ENCODE results near the gene HSF4.
A peak's percentile ranks its signal among the peaks of the same experiment; 100 is the strongest.

Gene HSF4

DNA sequence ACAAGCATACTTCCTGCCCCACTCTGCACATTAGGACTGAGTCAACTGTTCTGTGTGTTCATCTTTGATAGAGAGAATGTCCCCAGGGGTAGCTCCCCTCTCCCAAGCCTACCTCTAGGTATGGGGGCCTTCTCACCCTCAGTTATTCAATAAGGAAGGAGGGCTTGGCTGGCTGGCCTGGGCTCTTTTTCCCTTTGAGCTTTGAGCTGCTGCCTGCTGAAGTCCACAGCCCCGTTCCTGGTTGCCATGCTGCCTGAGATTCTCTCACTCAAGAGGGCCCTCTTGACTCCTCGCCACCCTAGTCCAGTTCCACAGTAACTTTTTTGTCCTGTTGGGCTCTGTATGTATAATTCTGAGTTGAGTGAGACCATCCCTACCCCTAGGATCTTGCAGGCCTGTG is 18.8 kb upstream of the HSF4 start:
- Histone ChIP-seq H3K9ac (ENCODE audit: low read depth, low read length) (no peak overlapping the region), H3K4me1 (ENCODE audit: insufficient read depth, low read length) (no peaks in the 10 kb centered on the region), H3K36me3 (ENCODE audit: insufficient read depth, low read length) (peaks cover 27% of the 10 kb centered on the region), H3K9me3 (ENCODE audit: control insufficient read depth, insufficient read depth, low read length) (no peaks in the 10 kb centered on the region)

- peaks cover 19% of the 10 kb centered on the region for H3K36me3 ChIP-seq (ENCODE audit: insufficient read depth, low read length)
- H3K9me3 ChIP-seq (ENCODE audit: control insufficient read depth, insufficient read depth, low read length): no peaks in the 10 kb centered on the region
Observed at GRCh38 chr16:67146523-67147357, 17.8 kb upstream of the HSF4 start.

DNA sequence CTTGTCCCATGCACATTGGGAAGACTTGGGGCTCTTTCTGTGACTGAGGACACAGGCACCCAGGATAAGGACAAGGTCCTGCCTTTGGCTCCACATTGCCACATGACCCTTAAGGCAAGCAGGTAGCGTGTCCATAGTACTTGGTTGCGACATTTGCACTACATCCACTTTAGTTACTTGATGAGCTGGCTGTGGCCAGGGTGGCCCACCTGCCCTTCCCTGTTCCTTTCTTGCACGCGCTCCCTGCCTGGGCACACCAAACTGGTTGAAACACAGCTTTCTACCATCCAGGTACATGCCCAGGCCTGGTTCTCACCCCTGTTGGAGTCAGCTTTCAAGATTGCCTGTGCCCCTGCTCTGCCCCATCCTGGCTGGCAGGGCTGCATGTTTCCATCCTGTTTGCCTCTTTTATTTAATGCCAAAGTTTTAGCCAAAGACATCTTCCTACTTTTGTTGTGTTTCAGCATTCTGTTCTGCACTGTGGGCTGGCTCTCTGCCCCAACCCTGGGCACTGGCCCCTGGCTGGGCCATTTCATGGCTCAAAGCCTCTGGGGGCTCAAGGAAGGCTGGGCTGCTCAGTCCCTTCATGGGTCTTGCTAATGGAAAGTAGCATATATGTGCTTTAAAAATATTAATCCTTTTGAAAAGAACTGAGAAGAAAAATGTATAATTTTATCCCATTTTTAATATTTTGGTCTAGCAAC is 17.0 kb upstream of the HSF4 start:
- H3K9me3 ChIP-seq (ENCODE audit: control insufficient read depth, insufficient read depth, low read length): no peaks in the 10 kb centered on the region
- no peak overlapping the region for H3K9ac ChIP-seq (ENCODE audit: low read depth, low read length)
- H3K4me1 ChIP-seq (ENCODE audit: insufficient read depth, low read length): no peaks in the 10 kb centered on the region
- peaks cover 16% of the 10 kb centered on the region for H3K36me3 ChIP-seq (ENCODE audit: insufficient read depth, low read length)

More at GRCh38 chr16:67146523-67147357, 17.8 kb upstream of the HSF4 start:
- H3K9ac ChIP-seq (ENCODE audit: low read depth, low read length): no peak overlapping the region
- H3K4me1 ChIP-seq (ENCODE audit: insufficient read depth, low read length): no peaks in the 10 kb centered on the region

GRCh38 chr16:67148221-67148620 is 16.3 kb upstream of the HSF4 start:
- Histone ChIP-seq H3K4me1 (ENCODE audit: insufficient read depth, low read length) (no peaks in the 10 kb centered on the region), H3K9ac (ENCODE audit: low read depth, low read length) (no peak overlapping the region), H3K36me3 (ENCODE audit: insufficient read depth, low read length) (peaks cover 16% of the 10 kb centered on the region), H3K9me3 (ENCODE audit: control insufficient read depth, insufficient read depth, low read length) (no peaks in the 10 kb centered on the region)

DNA sequence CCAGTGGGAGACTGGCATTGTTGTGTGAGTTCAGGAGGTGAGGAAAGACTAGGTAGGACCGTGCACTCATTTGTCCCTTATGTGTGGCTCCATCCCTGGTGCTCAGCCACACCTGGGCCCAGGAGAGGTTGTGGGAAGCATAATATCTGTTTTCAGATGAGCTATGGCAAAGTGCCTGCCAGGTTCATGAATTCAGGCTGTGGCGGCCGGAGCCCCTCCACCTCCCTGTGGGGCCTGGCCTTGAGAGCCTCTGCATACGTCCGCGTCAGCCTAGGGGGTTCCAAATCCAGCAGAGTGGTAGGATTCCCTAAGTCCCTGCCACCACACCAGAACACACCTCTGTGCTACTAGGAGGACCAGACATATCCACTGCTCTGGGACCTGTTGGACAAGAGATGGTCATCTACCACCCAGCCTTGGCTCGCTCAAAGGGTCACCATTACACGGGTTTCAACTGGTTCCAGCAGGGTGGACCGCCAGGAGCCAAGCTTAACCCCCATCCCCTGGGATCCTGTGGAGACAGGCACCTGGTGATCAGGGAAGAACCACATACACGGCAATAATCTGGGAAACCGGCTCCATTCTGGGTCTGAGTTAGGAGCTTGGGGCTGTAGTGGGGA is 15.8 kb upstream of the HSF4 start:
- Histone ChIP-seq H3K4me1 (ENCODE audit: insufficient read depth, low read length) (no peaks in the 10 kb centered on the region), H3K36me3 (ENCODE audit: insufficient read depth, low read length) (peaks cover 16% of the 10 kb centered on the region), H3K9me3 (ENCODE audit: control insufficient read depth, insufficient read depth, low read length) (no peaks in the 10 kb centered on the region), H3K9ac (ENCODE audit: low read depth, low read length) (no peak overlapping the region)

GRCh38 chr16:67149276-67150046 is 15.1 kb upstream of the HSF4 start:
- Histone ChIP-seq H3K9ac (ENCODE audit: low read depth, low read length) (peak overlapping the region; percentile 61; the same call in 1 of the 2 replicates), H3K36me3 (ENCODE audit: insufficient read depth, low read length) (peaks cover 11% of the 10 kb centered on the region), H3K9me3 (ENCODE audit: control insufficient read depth, insufficient read depth, low read length) (no peaks in the 10 kb centered on the region), H3K4me1 (ENCODE audit: insufficient read depth, low read length) (no peaks in the 10 kb centered on the region)

GRCh38 chr16:67150047-67150832 is 14.3 kb upstream of the HSF4 start:
- Histone ChIP-seq H3K4me1 (ENCODE audit: insufficient read depth, low read length) (no peaks in the 10 kb centered on the region), H3K9me3 (ENCODE audit: control insufficient read depth, insufficient read depth, low read length) (no peaks in the 10 kb centered on the region), H3K9ac (ENCODE audit: low read depth, low read length) (peak overlapping the region; percentile 61), H3K36me3 (ENCODE audit: insufficient read depth, low read length) (peaks cover 9% of the 10 kb centered on the region)

DNA sequence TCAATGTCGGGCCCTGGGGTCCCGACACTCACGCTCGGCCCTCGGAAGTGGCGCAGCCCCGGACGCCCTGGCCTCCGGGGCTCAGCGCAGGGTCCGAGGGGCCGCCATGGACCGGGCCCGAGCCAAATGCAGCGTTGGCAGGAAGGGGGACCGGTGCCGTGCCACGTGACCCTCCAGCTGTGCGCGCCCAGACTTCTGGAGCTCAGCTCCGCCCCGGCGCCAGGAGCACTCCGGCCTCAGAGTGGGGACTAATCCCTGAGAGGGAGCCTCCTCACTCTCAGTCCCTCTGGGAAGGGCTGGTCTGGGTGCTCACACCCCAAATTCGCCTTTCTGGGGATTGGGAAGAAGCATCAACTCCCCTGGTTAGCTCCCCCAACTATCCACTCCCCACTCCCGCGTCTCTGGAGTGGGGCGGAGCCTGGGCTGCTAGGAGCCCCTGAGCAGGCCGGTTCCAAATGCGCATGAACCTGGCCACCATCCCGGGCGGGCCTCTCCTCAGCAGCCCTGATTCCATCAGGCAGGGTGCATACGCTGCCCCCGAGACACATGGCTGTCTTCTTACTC is 13.6 kb upstream of the HSF4 start, which contains the start of gene B3GNT9:
Gene B3GNT9, minus strand, starts transcription at position 166 of the 564 bp plus-strand sequence. CDS start 513 bp downstream, outside the sequence.
- Histone ChIP-seq H3K9ac (ENCODE audit: low read depth, low read length) (peak within 1 kb of the TSS; percentile 61), H3K9me3 (ENCODE audit: control insufficient read depth, insufficient read depth, low read length) (no peaks in the 10 kb centered on the region; the same call in 1 of the 2 replicates), H3K4me1 (ENCODE audit: insufficient read depth, low read length) (no peaks in the 10 kb centered on the region), H3K36me3 (ENCODE audit: insufficient read depth, low read length) (peaks cover 2% of the 10 kb centered on the region)

GRCh38 chr16:67151431-67152097 is 13.0 kb upstream of the HSF4 start:
- H3K4me1 ChIP-seq (ENCODE audit: insufficient read depth, low read length): no peaks in the 10 kb centered on the region
- H3K36me3 ChIP-seq (ENCODE audit: insufficient read depth, low read length): no peaks in the 10 kb centered on the region; the same call in 1 of the 2 replicates
- H3K9me3 ChIP-seq (ENCODE audit: control insufficient read depth, insufficient read depth, low read length): no peaks in the 10 kb centered on the region; the same call in 1 of the 2 replicates
- peak overlapping the region; percentile 61; the same call in 1 of the 2 replicates for H3K9ac ChIP-seq (ENCODE audit: low read depth, low read length)

- H3K9me3 ChIP-seq (ENCODE audit: control insufficient read depth, insufficient read depth, low read length): no peaks in the 10 kb centered on the region; the same call in 1 of the 2 replicates
- peak overlapping the region; percentile 28; the same call in 1 of the 2 replicates for H3K9ac ChIP-seq (ENCODE audit: low read depth, low read length)
- H3K4me1 ChIP-seq (ENCODE audit: insufficient read depth, low read length): no peaks in the 10 kb centered on the region; the same call in 1 of the 2 replicates
- no peaks in the 10 kb centered on the region for H3K36me3 ChIP-seq (ENCODE audit: insufficient read depth, low read length)
Observed at GRCh38 chr16:67154578-67155294, 9.8 kb upstream of the HSF4 start.

DNA sequence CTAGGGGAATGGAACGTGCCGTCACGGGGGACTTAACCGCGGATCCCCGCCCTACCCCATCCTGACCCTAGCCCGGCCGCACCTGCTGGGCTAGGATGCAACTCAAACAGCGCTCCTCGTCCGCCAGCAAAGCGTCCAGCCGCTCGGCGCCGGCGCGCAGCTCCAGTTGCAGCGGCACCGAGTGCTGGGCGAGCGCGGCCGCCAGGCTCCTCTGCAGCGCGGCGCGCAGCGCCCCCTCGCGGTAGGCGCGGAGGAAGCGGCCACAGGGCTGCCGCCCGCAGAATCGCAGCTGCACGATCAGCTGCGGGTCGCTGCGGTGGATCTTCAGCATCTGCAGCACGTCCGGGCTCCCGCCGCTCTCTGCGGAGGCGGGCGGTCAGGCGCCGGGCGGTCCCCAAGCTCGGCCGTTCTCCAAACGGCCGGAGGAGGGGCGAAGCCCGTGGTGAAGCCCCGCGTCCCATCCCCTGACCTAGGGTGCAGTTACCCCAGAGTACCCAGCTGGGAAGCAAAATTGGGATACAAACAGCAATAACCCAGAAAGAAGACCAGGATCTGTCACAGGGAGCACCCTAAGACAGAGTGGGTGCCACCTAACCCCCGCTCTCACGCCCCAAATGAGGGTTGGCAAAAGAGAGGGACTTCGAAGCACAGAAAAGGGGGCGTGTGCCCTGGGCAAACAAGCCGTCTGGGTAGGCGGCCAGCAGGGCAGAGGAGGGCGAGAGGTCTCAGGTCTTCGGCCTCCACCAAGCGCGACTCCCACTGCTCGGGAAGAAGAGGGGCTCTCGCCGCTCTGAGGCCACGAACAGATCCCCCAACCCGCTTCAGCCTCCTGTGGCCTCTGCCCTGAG is 9.0 kb upstream of the HSF4 start:
- H3K36me3 ChIP-seq (ENCODE audit: insufficient read depth, low read length): no peaks in the 10 kb centered on the region
- H3K9ac ChIP-seq (ENCODE audit: low read depth, low read length): peak overlapping the region; percentile 28; the same call in 1 of the 2 replicates
- no peaks in the 10 kb centered on the region; the same call in 1 of the 2 replicates for H3K9me3 ChIP-seq (ENCODE audit: control insufficient read depth, insufficient read depth, low read length)
- no peaks in the 10 kb centered on the region; the same call in 1 of the 2 replicates for H3K4me1 ChIP-seq (ENCODE audit: insufficient read depth, low read length)
